ENCODE measurements around the gene SCN7A. TPM values are rescaled to one million over a fixed set of nuclear protein-coding genes. Genes with fewer than 3 reads are reported as not detected.
A peak's percentile ranks its signal among the peaks of the same experiment; 100 is the strongest.

The SCN7A gene
- total and polyA plus RNA-seq, 8 donors, result 21.9 to 112 (median 91.0) TPM

DNA sequence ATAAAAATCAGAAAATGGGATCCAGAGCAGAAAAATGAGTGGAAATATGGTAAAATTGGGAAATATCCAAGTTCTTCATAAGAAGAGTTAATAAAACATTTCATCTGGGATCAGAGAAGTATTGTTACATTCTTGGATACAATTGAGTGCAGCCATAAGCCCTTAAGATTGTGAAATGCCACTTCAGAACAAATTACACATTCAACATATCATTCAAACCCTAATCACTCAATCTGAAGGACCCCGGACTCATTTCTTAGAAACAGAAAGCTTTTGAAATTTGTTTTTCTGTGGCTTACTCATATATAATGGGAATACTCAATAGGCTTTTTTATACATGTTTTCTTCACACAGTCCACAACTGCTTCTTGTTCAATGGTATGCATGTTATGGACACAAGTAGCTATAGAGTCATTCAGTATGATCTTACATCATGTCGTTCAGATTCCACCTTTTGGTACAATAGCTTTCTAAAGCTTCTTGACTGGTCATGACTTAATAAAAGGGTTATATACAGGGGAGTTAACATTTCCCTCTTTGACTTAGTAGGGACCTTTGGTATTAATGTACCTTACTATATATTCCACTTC lies 39.9 kb downstream of the SCN7A start:
- no peak overlapping the region for H3K4me3 ChIP-seq
- peak overlapping the region in 1 of 2 donors; percentile 0 for H3K27ac ChIP-seq
- no peaks in the 10 kb centered on the region for H3K4me1 ChIP-seq
- H3K27me3 ChIP-seq, result no peaks in the 10 kb centered on the region
- intact Hi-C loops (cut with DNase I), result no loop called here
- no peaks in the 10 kb centered on the region for H3K36me3 ChIP-seq
- H3K9me3 ChIP-seq, result no peaks in the 10 kb centered on the region
- TF ChIP-seq, protein P1, sequence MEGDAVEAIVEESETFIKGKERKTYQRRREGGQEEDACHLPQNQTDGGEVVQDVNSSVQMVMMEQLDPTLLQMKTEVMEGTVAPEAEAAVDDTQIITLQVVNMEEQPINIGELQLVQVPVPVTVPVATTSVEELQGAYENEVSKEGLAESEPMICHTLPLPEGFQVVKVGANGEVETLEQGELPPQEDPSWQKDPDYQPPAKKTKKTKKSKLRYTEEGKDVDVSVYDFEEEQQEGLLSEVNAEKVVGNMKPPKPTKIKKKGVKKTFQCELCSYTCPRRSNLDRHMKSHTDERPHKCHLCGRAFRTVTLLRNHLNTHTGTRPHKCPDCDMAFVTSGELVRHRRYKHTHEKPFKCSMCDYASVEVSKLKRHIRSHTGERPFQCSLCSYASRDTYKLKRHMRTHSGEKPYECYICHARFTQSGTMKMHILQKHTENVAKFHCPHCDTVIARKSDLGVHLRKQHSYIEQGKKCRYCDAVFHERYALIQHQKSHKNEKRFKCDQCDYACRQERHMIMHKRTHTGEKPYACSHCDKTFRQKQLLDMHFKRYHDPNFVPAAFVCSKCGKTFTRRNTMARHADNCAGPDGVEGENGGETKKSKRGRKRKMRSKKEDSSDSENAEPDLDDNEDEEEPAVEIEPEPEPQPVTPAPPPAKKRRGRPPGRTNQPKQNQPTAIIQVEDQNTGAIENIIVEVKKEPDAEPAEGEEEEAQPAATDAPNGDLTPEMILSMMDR (IDR thresholded peaks at IDR 0.05), result no peak
- DNase-seq (peak in 1 of 4 donors; percentile 21), ATAC-seq (peak; percentile 85)

DNA sequence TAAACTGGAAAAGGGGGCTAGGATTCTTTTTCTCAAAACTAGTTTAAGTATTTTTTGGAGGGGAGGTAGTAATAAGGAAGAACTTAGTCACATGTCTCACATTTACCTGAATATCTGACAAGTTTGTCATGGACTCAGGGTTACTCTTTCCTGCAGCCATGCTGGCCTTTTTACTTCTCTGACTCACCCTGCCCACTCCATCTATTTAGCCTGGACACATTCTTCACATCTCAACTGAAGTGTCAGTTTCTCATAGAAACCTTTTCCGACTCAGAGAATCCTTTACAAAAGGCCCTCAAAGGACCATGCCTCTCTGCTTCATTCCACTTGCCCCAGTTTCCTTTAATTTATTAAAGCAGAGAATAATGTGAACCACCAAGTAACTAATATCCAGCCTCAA lies 42.6 kb downstream of the SCN7A start:
- H3K9me3 ChIP-seq, result no peaks in the 10 kb centered on the region
- H3K4me1 ChIP-seq, result no peaks in the 10 kb centered on the region
- H3K27ac ChIP-seq, result no peak overlapping the region
- no peak for DNase-seq
- intact Hi-C loops (cut with DNase I), result no loop called here
- no peaks in the 10 kb centered on the region for H3K27me3 ChIP-seq
- no peaks in the 10 kb centered on the region for H3K36me3 ChIP-seq
- no peak overlapping the region for H3K4me3 ChIP-seq
- TF ChIP-seq, protein P1 (IDR thresholded peaks at IDR 0.05), result no peak
- ATAC-seq, result peak; percentile 67

DNA sequence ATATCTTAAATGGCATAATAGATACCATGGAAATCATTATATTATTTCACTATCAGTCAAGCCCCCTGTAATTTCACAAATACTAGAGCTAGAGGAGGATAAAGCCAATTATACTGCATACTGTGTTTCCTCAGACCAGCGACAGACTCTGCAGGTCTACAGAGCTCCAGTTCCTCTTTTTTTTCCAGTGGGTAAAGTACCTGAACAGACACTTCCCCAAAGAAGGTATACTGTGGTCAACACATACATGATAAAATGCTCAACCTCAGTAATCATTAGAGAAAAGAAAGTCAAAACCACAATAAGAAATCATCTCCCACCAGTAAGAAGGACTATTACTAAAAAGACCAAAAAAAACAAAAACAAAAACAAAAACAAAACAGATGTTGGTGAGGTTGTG lies 44.6 kb downstream of the SCN7A start:
- ATAC-seq (no peak), DNase-seq (no peak)
- Histone ChIP-seq H3K27ac (no peak overlapping the region), H3K36me3 (no peaks in the 10 kb centered on the region), H3K4me3 (no peak overlapping the region), H3K4me1 (no peaks in the 10 kb centered on the region), H3K9me3 (no peaks in the 10 kb centered on the region), H3K27me3 (no peaks in the 10 kb centered on the region)
- intact Hi-C loops (cut with DNase I), result no loop called here
- TF ChIP-seq, protein P1 (IDR thresholded peaks at IDR 0.05), result no peak

DNA sequence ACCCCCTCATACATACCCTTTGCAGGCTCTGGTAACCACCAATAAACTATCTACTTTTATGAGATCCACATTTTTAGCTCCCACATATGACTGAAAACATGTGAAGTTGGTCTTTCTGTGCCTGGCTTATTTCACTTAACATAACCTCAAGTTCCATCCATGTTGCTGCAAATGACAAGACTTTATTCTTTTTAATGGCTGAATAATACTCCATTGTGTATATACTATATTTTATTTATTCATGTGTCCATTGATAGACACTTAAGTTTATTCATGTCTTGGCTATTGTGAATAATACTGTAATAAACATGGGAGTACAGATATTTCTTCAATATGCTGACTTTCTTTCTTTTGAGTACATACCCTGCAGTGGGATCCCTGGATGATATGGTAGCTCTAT lies 45.9 kb downstream of the SCN7A start:
- Histone ChIP-seq H3K27me3 (no peaks in the 10 kb centered on the region), H3K4me3 (no peak overlapping the region), H3K4me1 (no peaks in the 10 kb centered on the region), H3K27ac (no peak overlapping the region), H3K36me3 (no peaks in the 10 kb centered on the region), H3K9me3 (no peaks in the 10 kb centered on the region)
- DNase-seq, result no peak
- ATAC-seq, result no peak
- intact Hi-C loops (cut with DNase I), result no loop called here
- TF ChIP-seq, protein P1 (IDR thresholded peaks at IDR 0.05), result no peak

DNA sequence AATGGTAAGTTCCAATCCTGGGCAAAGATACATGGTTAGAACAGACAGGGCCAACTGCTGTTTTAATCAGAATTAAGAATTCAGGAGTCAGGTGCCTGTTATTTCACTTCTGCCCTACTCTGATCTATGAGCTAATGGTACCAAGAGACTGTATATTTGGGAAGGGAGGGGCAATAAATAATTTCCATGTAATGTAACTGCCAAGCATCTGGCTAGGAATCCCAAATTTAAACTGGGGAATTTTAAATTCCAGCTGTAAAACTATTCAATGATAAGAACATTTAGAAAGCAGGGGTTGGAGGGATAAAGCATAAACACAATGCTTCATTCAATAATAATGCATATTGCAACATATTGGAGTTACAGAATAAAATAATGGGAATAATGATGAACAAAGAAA lies 49.7 kb downstream of the SCN7A start:
- H3K9me3 ChIP-seq, result no peaks in the 10 kb centered on the region
- ATAC-seq (no peak), DNase-seq (no peak)
- H3K27ac ChIP-seq, result no peak overlapping the region
- H3K27me3 ChIP-seq, result no peaks in the 10 kb centered on the region
- no peak overlapping the region for H3K4me3 ChIP-seq
- no peaks in the 10 kb centered on the region for H3K4me1 ChIP-seq
- TF ChIP-seq, protein P1 (IDR thresholded peaks at IDR 0.05), result no peak
- intact Hi-C loops (cut with DNase I), result no loop called here
- H3K36me3 ChIP-seq, result no peaks in the 10 kb centered on the region
